GM18498 (cell line): ENCODE results near the gene SPTA1.
A peak's percentile ranks its signal among the peaks of the same experiment; 100 is the strongest.

ENCODE experiments used
- ATAC-seq: cut with Tn5 transposase; IDR thresholded peaks from one replicate; pipeline ENCODE4 v1.9.1; 2021; ENCODE audit warnings: mild to moderate bottlenecking, moderate library complexity; ENCODE audit not compliant: unreplicated experiment

Gene SPTA1

GRCh38 chr1:158687037-158687436 is 522 bp upstream of the SPTA1 start:
- ATAC-seq = no peak

GRCh38 chr1:158685085-158685484 is 1.4 kb downstream of the SPTA1 start:
- no peak for ATAC-seq

GRCh38 chr1:158681606-158682005 is 4.9 kb downstream of the SPTA1 start:
- no peak for ATAC-seq

GRCh38 chr1:158679289-158679688 is 7.2 kb downstream of the SPTA1 start:
- peak; percentile 54 for ATAC-seq

GRCh38 chr1:158675563-158676323 is 10.8 kb downstream of the SPTA1 start:
- ATAC-seq = no peak

GRCh38 chr1:158674302-158674701 is 12.2 kb downstream of the SPTA1 start:
- no peak for ATAC-seq

GRCh38 chr1:158666037-158666436 is 20.5 kb downstream of the SPTA1 start:
- ATAC-seq = no peak

- ATAC-seq = no peak
Observed at GRCh38 chr1:158654571-158654970, 31.9 kb downstream of the SPTA1 start.

GRCh38 chr1:158654086-158654485 is 32.4 kb downstream of the SPTA1 start:
- ATAC-seq = no peak

- ATAC-seq = no peak
Observed at GRCh38 chr1:158652721-158653334, 33.7 kb downstream of the SPTA1 start.

GRCh38 chr1:158649052-158649451 is 37.5 kb downstream of the SPTA1 start:
- peak; percentile 53 for ATAC-seq

GRCh38 chr1:158646465-158646864 is 40.0 kb downstream of the SPTA1 start:
- no peak for ATAC-seq

- ATAC-seq = no peak
Observed at GRCh38 chr1:158644449-158644848, 42.1 kb downstream of the SPTA1 start.

- no peak for ATAC-seq
Observed at GRCh38 chr1:158638904-158639303, 47.6 kb downstream of the SPTA1 start.

- ATAC-seq = no peak
Observed at GRCh38 chr1:158638146-158638545, 48.4 kb downstream of the SPTA1 start.

- no peak for ATAC-seq
Observed at GRCh38 chr1:158613764-158614163, 72.8 kb downstream of the SPTA1 start.

GRCh38 chr1:158611916-158612315 is 74.6 kb downstream of the SPTA1 start:
- ATAC-seq = peak; percentile 60

GRCh38 chr1:158607296-158607695 is 79.2 kb downstream of the SPTA1 start:
- ATAC-seq = no peak

- no peak for ATAC-seq
Observed at GRCh38 chr1:158604968-158605367, 81.5 kb downstream of the SPTA1 start, which contains the start of gene OR10Z1. Gene OR10Z1, plus strand, starts transcription at chr1:158605268. Its CDS starts 1,171 bp downstream, at chr1:158606439.

- no peak for ATAC-seq
Observed at GRCh38 chr1:158600735-158601134, 85.8 kb downstream of the SPTA1 start.

GRCh38 chr1:158586942-158587341 is 99.6 kb downstream of the SPTA1 start:
- no peak for ATAC-seq

- ATAC-seq = no peak
Observed at GRCh38 chr1:158583962-158584361, 102.6 kb downstream of the SPTA1 start.
